ENCODE results near the gene SEPTIN6.

Gene SEPTIN6

DNA sequence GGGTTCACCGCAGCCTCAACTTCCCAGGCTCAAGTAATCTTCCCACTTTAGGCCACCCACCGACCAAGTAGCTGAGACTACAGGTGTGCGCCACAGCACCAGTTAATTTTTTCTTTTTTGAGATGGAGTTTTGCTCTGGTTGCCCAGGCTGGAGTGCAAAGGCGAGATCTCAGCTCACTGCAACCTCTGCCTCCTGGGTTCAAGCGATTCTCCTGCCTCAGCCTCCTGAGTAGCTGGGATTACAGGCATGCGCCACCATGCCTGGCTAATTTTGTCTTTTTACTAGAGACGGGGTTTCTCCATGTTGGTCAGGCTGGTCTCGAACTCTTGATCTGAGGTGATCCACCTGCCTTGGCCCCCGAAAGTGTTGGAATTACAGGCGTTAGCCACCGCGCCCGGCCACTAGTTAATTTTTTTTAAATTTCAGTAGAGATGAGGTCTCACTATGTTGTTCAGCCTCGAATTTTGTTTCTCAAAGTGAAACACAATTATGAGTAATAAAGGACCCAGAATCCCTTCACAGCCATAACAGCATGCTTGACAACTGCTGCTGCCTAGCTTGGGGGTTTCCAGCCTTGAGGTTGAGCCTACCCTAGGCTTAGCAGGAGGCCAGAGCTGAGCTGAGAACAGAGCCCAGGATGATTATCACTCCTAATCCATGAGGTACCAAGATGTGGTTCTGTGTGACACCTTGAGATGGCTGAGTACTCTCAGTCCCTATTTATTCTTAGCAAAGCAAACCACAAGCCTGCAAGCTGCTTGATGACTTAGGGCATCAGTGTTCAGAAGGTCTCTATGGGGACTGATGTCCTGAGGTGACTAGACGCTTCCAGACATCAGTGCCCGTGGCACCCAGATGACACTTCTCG lies 45.2 kb downstream of the SEPTIN6 start:
- DNase-seq = no peak

DNA sequence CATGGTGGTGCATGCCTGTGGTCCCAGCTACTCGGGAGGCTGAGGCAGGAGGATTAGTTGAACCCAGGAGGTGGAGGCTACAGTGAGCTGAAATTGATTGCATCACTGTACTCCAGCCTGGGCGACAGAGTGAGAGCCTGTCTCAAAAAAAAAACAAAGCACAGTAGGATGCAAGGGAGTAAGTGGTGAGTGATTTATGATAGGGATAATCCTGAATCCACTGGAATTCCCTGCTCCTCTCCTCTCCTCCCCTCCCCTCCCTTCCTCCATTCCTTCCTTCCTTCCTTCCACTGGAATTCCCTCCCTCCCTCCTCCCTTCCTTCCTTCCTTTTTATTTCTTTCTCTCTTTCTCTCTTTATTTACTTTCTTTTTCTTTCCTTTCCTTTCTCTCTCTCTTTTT lies 45.9 kb downstream of the SEPTIN6 start:
- DNase-seq = no peak

DNA sequence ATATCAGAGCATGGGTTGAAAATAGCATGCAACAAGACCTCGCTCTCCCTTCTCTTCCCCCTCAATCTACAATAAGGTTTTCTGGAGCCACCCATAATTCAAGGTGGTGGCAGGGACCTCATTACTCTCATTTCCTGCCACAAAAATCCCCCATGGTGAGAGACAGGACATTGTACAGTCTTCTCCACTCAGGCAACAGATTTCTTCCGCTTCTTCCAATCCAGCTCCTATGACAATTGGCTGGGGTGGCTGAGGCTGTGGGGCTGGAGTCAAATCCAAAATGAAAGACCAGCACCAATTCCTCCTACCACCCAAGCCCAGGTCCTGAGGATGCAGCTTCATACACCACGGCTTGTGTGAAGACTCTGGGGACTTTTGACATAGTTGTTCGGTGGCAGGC lies 46.5 kb downstream of the SEPTIN6 start:
- no peak for DNase-seq

DNA sequence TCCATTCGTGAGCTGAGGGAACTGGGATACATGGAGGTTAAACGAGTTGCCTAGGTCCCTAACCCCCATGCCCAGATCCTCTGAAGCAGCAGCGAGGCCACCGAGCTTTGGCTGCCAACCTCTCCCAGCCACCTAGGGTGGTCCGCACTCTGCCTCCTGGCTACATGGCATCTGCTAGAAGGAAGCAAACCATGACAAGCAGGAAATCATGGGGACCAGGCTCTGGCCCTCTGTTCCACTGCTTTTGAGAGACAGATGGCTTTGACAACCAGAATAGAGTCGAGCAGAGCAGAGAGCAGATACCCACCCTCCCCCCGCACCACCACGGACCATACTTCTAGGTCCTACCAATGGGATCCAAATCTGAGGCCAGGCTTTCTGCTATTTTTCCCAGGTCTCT lies 49.3 kb downstream of the SEPTIN6 start:
- DNase-seq = no peak
